Suprapubic skin (tissue), 4 donors: ENCODE data around the gene PDE1C. TPM values are rescaled to one million over a fixed set of nuclear protein-coding genes. Genes with fewer than 3 reads are reported as not detected.
"Not testable (repeated sequence)": the region's sequence is repeated elsewhere in the genome, so short reads cannot be mapped to it uniquely, and the experiment has no call there.

Experiments
- DNase-seq, 2 donors: peaks; one replicate each; pipeline ENCODE4 v3.0.0-alpha.2; 2019; ENCODE audit warnings: low spot score in 2 of 2
- H3K27ac ChIP-seq: fragments of 200-600 bp; sonication (generic); one replicate; pipeline ENCODE4 v1.5.1; 2019
- H3K27me3 ChIP-seq: fragments of 200-600 bp; sonication (generic); one replicate; pipeline ENCODE4 v1.5.1; 2019
- H3K36me3 ChIP-seq: fragments of 200-600 bp; sonication (generic); one replicate; pipeline ENCODE4 v1.5.1; 2019
- H3K4me1 ChIP-seq: fragments of 200-600 bp; sonication (generic); one replicate; pipeline ENCODE4 v1.5.1; 2019
- H3K4me3 ChIP-seq: fragments of 200-600 bp; sonication (generic); one replicate; pipeline ENCODE4 v1.5.1; 2019; ENCODE audit warnings: mild to moderate bottlenecking
- H3K9me3 ChIP-seq: fragments of 200-600 bp; sonication (generic); one replicate; pipeline ENCODE4 v1.5.1; 2019
- EP300 ChIP-seq: sonication (generic); formaldehyde crosslinking; IDR thresholded peaks from one replicate; pipeline ENCODE4 v1.6.1; 2017; ENCODE audit warnings: antibody characterized with exemption
- POLR2A ChIP-seq, 2 donors: fragments of 450-650 bp; IDR thresholded peaks; one replicate each; pipeline ENCODE4 v1.6.1; 2017; ENCODE audit warnings: antibody characterized with exemption in 2 of 2, mild to moderate bottlenecking in 2 of 2, moderate library complexity in 2 of 2
- POLR2AphosphoS5 ChIP-seq, 3 donors: sonication (generic); formaldehyde crosslinking; IDR thresholded peaks; one replicate each; pipeline ENCODE4 v1.6.1; 2017; ENCODE audit warnings: antibody characterized with exemption in 3 of 3
- WGBS: methylation state at CpG from one replicate; pipeline ENCODE4 v1.1.5; 2018; 5-methylcytosine and 5-hydroxymethylcytosine counted together
- total RNA-seq, 4 donors: library from RNA; depleted of rRNA; stranded (reverse); fragments of >200 nt; gene quantifications; one replicate each; pipeline ENCODE4 v1.1.0, GENCODE V29; 2016
- TF ChIP-seq, protein P1 (sequence below), 2 donors: fragments of 200-600 bp in 1 of 2; fragments of 450-650 bp in 1 of 2; sonication (generic) in 1 of 2; IDR thresholded peaks; one replicate each; pipeline ENCODE4 v1.5.1; 2016 to 2019; ENCODE audit warnings: antibody characterized with exemption in 2 of 2, mild to moderate bottlenecking in 1 of 2, moderate library complexity in 1 of 2

The PDE1C gene
- total RNA-seq, 4 donors from 2014 or later: 0.64 to 1.8 (median 0.83) TPM

DNA sequence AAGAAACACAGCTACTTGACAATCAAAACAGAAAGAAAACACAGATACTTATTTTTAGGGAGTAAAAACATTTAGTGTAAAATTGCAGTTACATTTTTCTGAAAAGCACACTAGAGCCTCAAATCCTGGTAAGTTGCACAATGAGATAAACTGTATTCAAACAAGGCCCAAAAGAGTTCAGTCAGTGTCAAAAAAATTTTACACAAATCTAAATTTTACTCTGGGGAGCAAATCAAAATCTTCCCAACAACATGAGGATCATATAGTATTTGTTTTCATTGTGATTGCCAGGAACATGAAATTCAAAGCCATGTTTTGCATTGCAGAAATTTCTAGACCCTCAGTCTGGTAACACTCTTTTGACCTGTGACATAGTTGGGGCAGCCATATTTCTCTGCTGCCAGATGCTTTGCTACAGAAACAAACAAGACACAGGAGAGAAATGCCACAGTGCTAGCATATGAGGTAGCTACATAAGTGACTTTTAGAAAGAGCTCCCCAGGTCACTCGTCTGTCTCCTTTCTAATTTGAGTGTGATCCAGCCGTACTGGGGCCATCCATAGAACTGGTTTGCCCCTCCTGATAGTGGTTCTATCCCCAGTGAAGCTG is 49.6 kb downstream of the PDE1C start:
- Histone ChIP-seq H3K36me3 (no peaks in the 10 kb centered on the region), H3K4me1 (no peaks in the 10 kb centered on the region), H3K9me3 (no peaks in the 10 kb centered on the region), H3K27ac (no peak overlapping the region), H3K4me3 (no peak overlapping the region), H3K27me3 (no peaks in the 10 kb centered on the region)
- DNase-seq: no peak
- WGBS: 79% methylated on average over 2 of the region's 2 CpGs
- no peak for TF ChIP-seq POLR2AphosphoS5 (IDR thresholded peaks at IDR 0.05)
- no peak for TF ChIP-seq EP300
- TF ChIP-seq, protein P1, sequence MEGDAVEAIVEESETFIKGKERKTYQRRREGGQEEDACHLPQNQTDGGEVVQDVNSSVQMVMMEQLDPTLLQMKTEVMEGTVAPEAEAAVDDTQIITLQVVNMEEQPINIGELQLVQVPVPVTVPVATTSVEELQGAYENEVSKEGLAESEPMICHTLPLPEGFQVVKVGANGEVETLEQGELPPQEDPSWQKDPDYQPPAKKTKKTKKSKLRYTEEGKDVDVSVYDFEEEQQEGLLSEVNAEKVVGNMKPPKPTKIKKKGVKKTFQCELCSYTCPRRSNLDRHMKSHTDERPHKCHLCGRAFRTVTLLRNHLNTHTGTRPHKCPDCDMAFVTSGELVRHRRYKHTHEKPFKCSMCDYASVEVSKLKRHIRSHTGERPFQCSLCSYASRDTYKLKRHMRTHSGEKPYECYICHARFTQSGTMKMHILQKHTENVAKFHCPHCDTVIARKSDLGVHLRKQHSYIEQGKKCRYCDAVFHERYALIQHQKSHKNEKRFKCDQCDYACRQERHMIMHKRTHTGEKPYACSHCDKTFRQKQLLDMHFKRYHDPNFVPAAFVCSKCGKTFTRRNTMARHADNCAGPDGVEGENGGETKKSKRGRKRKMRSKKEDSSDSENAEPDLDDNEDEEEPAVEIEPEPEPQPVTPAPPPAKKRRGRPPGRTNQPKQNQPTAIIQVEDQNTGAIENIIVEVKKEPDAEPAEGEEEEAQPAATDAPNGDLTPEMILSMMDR (IDR thresholded peaks at IDR 0.05): no peak
- no peak for TF ChIP-seq POLR2A (IDR thresholded peaks at IDR 0.05)

DNA sequence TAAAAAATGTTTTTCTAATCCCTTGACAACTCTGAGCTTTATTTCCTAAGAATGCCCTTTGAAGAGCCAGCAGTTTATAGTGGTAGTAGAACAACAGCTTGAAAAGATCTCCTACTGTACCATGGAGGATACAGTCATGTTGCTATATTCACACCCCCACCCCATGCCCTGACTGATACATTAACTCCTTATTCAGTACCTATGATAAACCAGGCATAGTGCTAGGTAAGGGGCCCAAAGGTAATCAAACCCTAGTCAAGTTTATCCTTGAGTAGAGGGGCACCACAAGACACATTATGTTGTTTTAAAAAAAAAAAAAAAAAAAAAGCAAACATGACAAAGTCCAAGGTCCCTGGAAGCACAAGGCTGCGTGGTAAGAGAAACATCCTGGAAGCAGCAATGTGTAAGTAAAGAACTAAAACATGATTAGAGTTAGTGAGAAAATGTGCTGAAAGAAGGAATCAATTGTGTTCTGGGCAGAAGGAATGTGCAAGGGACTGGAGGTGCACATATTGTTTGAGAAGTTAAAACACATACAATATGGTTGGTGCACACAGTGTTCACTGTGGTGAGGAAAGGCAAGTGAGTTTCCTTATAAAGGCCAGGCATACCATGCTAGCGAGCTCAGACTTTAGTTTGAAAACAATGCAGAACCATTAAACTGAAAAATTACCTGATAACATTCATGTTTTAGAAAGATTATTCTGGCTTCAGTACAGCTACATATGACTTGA is 51.2 kb downstream of the PDE1C start:
- DNase-seq: no peak
- Histone ChIP-seq H3K36me3 (no peaks in the 10 kb centered on the region), H3K4me1 (no peaks in the 10 kb centered on the region), H3K9me3 (no peaks in the 10 kb centered on the region), H3K27me3 (no peaks in the 10 kb centered on the region), H3K4me3 (no peak overlapping the region), H3K27ac (no peak overlapping the region)
- TF ChIP-seq POLR2AphosphoS5 (IDR thresholded peaks at IDR 0.05): no peak
- TF ChIP-seq, protein P1 (IDR thresholded peaks at IDR 0.05): no peak
- no peak for TF ChIP-seq POLR2A (IDR thresholded peaks at IDR 0.05)
- TF ChIP-seq EP300: no peak
- 95% methylated on average over 2 of the region's 2 CpGs for WGBS

DNA sequence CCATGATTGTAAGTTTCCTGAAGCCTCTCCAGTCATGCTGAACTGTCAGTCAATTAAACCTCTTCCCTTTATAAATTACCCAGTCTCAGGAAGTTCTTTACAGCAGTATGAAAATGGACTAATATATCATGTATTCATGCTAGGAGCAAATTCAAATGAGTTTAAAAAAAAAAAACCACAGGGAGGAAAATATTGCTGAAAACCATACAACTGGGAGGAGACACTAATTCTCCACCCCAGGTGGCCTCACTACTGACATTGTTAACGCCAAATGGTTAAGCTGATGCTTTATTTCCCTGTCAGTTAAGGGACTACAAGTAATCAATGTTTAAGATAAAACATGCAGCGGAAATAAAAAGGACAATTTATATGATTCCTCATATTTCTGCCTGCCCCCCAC is 55.1 kb downstream of the PDE1C start:
- no peaks in the 10 kb centered on the region for H3K9me3 ChIP-seq
- H3K27me3 ChIP-seq: no peaks in the 10 kb centered on the region
- TF ChIP-seq EP300 (no peak), POLR2AphosphoS5 (IDR thresholded peaks at IDR 0.05) (no peak), POLR2A (IDR thresholded peaks at IDR 0.05) (no peak)
- TF ChIP-seq, protein P1 (IDR thresholded peaks at IDR 0.05): no peak
- no peaks in the 10 kb centered on the region for H3K36me3 ChIP-seq
- H3K4me3 ChIP-seq: no peak overlapping the region
- 81% methylated on average over 2 of the region's 2 CpGs for WGBS
- no peak overlapping the region for H3K27ac ChIP-seq
- no peak for DNase-seq
- no peaks in the 10 kb centered on the region for H3K4me1 ChIP-seq

DNA sequence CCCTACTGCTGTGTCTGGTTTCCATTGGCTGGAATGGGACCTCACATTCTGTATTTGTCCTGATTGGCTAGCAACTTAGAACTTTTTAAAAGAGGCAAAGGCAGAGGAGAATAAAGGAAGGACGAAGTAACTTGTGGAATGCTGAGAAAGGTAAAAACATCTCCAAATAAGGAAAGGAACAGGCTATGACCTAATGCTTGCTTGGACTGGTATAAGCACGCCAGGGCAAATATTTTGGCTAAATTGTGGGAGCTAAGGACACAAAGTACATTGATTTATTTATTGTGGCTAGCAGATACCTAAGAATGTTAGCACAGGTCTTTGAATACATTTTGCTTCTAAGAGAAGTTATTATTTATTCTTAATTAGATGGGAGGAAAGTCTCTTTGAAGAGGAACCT is 56.7 kb downstream of the PDE1C start:
- H3K4me1 ChIP-seq, H3K27me3 ChIP-seq, H3K36me3 ChIP-seq, H3K9me3 ChIP-seq, H3K27ac ChIP-seq, DNase-seq, H3K4me3 ChIP-seq: not testable (repeated sequence)
- 27% methylated on average over 2 of the region's 2 CpGs for WGBS

DNA sequence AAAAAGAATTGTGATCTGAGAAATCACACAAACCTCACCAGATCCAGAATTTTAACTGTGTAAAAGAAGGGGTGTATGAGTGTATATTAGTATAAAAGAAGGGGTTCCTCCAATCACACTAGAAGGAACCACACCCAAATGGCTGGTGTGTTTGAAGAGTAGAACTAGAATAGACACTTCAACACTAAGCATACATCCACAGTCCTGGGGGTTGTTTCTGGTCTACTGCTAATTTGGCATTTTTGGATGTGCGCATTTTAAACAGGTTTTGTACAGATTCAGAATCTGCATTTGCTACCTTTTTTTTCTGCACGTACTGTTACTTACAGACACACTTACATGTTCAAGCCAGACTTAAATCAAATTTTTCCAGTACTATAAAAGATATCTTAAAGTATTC is 64.6 kb downstream of the PDE1C start:
- TF ChIP-seq, protein P1 (IDR thresholded peaks at IDR 0.05): no peak
- TF ChIP-seq POLR2AphosphoS5 (IDR thresholded peaks at IDR 0.05) (no peak), EP300 (no peak), POLR2A (IDR thresholded peaks at IDR 0.05) (no peak)
- Histone ChIP-seq H3K9me3 (peaks cover 7% of the 10 kb centered on the region), H3K36me3 (no peaks in the 10 kb centered on the region), H3K27me3 (no peaks in the 10 kb centered on the region), H3K4me1 (no peaks in the 10 kb centered on the region), H3K27ac (no peak overlapping the region), H3K4me3 (no peak overlapping the region)
- no peak for DNase-seq
- 94% methylated on average over 2 of the region's 2 CpGs for WGBS
